ENCODE data around the gene PSG2.
"Not testable (repeated sequence)": the region's sequence is repeated elsewhere in the genome, so short reads cannot be mapped to it uniquely, and the experiment has no call there.

GRCh38 chr19:43087702-43088340 is 5.3 kb upstream of the PSG2 start:
- not testable (repeated sequence) for TF ChIP-seq CTCF (IDR thresholded peaks at IDR 0.05; ENCODE audit: insufficient read depth, low read length); POLR2AphosphoS5 (IDR thresholded peaks at IDR 0.05; ENCODE audit: low read depth)
